ENCODE data around the gene ZGLP1.
A peak's percentile ranks its signal among the peaks of the same experiment; 100 is the strongest.
"Not testable (repeated sequence)": the region's sequence is repeated elsewhere in the genome, so short reads cannot be mapped to it uniquely, and the experiment has no call there.

ZGLP1 gene

DNA sequence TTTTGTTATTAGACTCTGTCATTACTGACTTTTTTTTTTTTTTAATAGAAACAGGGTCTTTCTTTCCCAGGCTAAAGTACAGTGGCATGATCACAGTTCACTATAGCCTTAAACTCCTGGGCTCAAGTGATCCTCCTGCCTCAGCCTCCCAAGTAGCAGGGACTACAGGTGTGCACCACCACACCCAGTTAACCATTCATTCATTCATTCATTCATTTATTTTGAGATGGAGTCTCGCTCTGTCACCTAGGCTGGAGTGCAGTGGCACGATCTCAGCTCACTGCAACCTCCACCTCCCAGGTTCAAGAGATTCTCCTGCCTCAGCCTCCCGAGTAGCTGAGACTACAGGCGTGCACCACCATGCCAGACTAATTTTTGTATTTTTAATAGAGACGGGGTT, 27.6 kb downstream of the ZGLP1 start:
- not testable (repeated sequence) for DNase-seq

DNA sequence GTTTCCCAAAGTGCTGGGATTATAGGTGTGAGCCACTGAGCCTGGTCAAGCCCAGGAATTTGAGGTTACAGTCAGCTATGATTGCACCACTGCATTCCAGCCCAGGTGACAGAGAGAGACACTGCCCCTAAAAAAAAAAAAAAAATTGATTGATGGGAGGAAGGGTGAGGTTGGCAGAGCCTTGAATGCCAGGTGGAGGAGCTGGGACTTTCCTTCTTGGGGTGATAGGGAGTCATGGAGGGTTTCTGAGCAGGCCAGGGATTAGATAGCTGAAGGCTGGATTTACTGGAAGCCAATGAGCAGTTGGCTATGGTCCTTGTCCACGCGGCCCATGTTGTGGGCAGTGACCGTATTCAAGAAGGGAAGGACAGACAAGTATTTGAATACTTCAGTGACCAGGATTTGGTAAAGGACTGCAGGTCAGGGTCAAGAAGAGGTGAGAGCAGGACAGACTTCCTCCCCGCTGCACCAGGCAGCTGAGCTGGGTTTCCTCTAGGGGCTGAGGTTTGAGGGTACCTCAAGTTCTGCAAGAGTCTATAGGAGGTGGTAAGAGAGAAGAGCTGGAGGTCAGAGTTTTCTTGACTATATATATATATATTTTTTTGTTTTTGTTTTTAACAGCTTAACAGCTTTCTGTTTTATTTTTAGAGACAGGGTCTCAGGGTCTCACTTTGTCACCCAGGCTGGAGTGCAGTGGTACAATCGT, 29.7 kb downstream of the ZGLP1 start:
- no peak for DNase-seq

DNA sequence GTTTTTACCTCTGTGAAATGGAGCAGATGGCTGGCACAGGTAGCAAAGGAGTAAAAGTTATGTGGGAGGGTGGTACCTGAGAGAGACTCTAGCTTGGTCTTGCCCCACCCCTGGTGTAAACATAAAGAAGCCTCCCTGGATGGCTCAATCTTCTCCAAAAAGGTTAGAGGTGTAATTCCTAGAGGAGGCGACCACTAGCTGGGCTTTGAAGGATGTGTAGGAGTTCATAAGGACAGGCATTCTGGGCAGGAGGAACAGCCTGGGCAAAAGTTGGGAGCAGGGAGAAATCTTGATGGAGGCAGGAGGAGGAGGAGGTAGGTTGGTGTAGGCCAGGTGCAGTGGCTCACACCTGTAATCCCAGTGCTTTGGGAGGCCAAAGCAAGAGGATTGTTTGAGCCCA, 30.7 kb downstream of the ZGLP1 start:
- DNase-seq: no peak

DNA sequence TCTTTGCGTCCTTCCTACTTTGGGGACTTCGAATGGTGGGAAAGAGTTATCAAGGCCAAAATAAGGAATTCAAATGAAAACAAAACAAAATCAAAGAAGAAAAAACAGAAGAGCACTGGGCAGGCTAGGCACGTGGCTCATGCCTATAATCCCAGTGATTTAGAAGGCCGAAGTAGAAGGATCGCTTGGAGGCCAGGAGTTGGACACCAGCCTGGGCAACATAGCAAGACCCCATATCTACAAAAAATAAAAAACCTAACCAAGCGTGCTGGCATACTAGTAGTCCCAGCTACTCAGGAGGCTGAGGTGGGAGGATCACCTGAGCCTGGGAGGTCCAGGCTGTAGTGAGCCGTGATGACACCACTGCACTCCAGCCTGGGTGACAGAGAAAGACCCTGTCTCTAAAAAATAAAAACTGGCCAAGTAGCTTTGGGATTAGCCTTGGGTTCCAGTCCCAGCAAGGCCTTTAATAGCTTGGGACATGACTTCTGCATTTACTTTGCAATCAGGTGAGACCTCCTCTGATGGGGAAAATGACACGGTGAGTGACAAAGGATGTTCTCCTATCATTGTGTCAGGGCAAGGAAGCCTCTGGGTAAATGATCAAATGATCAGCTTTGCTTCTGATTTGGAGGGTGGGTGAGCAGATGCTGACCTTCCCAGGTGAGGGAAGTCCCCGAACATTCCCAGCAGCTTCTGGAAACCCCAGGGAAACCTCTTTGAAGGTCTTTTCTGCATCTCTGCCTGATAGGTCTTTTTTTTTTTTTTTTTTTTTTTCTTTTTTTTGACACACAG, 31.6 kb downstream of the ZGLP1 start:
- no peak for DNase-seq

DNA sequence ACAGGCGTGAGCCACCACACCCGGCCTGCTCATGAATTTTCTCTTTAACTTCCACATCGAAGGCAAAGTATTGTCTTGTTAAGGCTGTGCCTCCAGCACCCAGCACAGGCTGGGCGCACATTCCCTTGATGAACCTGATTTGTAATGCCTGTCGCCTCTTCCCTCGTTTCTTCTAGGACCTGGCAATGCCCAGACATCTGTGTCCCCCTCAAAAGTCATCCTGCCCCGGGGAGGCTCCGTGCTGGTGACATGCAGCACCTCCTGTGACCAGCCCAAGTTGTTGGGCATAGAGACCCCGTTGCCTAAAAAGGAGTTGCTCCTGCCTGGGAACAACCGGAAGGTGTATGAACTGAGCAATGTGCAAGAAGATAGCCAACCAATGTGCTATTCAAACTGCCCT, 35.0 kb downstream of the ZGLP1 start:
- DNase-seq: no peak

DNA sequence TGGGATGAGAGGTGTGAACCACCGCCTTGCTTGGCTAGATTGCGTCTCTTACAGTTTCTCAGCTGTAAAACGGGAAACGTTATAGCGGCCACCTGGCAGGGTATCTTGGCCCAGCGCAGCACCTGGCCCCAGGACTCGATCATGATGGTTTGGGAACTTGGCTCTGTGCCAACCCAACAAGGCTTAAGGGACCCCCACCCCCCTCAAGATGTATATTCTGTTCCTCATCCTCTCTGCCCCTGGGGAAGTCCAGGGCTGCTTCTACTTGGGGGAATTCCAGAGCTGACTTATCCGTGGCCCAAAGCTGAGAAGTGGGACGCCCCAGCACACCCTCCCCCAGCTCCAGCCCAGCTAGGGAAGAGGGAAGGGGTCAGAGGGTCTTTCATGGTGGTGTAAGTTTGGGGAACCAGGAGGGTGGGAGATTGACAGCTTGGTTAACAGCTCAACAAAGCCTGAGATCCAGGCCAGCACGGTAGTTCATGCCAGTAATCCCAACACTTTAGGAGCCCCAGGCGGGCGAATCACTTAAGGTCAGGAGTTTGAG, 38.0 kb downstream of the ZGLP1 start:
- peak in 2 of 51 donors; percentile 4 to 17 for DNase-seq

DNA sequence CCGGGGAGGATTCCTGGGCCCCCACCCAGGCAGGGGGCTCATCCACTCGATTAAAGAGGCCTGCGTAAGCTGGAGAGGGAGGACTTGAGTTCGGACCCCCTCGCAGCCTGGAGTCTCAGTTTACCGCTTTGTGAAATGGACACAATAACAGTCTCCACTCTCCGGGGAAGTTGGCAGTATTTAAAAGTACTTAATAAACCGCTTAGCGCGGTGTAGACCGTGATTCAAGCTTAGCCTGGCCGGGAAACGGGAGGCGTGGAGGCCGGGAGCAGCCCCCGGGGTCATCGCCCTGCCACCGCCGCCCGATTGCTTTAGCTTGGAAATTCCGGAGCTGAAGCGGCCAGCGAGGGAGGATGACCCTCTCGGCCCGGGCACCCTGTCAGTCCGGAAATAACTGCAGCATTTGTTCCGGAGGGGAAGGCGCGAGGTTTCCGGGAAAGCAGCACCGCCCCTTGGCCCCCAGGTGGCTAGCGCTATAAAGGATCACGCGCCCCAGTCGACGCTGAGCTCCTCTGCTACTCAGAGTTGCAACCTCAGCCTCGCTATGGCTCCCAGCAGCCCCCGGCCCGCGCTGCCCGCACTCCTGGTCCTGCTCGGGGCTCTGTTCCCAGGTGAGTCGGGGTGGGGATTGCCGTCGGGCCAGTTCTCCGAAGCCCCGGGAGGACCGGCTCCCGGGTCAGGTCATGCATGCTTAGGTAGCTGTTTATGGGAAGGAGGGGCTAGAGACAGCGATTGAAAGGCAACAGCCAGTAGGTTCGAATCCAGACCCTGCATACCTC, 38.8 kb downstream of the ZGLP1 start, which contains the start of gene ICAM1:
Gene ICAM1, plus strand, starts transcription at position 505 of the 779 bp plus-strand sequence. Its CDS starts 40 bp downstream, at position 545.
- peak in 24 of 51 donors; percentile 2 to 51 (median 16) for DNase-seq

DNA sequence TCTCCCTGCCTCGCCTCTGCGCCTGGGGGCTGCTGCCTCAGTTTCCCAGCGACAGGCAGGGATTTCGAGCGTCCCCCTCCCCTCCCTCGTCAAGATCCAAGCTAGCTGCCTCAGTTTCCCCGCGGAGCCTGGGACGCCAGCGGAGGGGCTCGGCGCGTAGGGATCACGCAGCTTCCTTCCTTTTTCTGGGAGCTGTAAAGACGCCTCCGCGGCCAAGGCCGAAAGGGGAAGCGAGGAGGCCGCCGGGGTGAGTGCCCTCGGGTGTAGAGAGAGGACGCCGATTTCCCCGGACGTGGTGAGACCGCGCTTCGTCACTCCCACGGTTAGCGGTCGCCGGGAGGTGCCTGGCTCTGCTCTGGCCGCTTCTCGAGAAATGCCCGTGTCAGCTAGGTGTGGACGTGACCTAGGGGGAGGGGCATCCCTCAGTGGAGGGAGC, 39.4 kb downstream of the ZGLP1 start:
- peak in 24 of 51 donors; percentile 5 to 53 (median 16) for DNase-seq

DNA sequence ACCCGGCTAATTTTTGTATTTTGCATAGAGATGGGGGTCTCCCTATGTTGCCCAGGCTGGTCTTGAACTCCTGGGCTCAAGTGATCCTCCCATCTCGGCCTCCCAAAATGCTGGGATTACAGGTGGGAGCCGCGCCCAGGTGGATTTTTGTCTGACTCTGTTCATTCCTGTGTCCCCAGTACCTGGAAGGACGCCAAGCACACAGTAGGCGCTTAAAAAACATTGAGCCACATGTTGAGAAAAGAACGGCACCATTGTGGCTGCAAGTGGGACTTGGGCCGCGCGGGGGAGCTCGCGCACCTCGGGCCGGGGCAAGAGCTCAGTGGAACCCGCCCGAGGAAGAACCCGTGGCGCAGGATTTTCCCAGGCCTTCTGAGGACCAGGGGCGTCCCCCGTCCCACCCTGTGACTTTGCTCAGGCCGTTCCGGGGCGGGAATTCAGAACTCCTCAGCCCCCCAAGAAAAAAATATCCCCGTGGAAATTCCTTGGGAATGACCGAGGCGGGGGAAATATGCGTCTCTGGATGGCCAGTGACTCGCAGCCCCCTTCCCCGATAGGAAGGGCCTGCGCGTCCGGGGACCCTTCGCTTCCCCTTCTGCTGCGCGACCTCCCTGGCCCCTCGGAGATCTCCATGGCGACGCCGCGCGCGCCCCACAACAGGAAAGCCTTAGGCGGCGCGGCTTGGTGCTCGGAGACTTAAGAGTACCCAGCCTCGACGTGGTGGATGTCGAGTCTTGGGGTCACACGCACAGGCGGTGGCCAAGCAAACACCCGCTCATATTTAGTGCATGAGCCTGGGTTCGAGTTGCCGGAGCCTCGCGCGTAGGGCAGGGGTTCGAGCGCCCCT, 40.1 kb downstream of the ZGLP1 start:
- DNase-seq: peak in 50 of 51 donors; percentile 2 to 79 (median 48)

DNA sequence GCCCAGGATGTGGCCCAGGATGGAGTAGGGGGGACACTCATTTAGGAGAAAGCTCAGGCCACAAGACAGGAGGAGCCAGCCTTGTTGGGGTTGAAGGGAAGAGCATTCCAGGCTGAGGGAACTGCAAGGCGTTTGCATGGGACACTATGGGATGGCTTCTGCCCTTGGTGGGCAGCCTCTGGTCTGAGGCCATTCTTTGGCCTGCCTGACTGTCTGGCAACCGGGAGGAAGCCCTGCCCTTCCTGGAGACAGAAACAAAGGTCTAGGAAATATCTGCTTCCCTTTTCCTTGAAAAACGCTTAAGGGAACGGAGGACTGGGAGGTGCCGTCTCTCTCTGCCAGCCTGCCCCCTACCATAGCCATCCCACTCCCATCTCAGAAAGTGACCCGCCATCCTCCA, 41.5 kb downstream of the ZGLP1 start:
- DNase-seq: no peak

DNA sequence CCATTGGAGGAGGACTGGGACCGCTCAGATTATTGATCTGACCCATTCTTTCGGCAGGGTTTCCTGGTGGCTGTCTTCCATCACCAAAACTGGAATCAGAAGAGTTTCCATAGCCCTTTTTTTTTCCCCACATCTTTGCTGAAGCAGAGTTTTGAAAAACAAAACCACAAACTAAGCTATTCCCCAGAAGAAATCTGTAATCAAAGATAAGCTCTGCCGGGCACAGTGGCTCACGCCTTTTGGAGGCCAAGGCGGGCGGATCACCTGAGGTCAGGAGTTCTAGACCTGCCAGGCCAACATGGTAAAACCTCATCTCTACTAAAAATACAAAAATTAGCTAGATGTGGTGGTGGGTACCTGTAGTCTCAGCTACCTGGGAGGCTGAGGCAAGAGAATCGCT, 42.9 kb downstream of the ZGLP1 start:
- no peak for DNase-seq

DNA sequence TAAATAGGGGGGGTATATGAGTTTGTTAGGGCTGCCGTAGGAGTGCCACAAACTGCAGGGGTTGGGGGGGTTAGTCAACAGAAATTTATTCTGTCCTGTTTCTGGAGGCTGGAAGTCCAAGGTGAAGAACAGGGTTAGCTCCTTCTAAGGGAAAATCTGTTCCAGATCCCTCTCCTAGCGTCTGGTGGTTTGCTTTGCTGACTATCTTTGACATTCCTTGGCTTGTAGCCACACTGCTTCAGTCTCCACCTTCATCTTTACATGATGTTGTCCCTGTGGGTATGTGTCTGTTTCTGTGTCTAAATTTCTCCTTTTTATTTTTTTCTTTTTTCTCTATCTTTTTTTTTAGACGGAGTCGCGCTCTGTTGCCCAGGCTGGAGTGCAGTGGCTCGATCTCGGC, 46.8 kb downstream of the ZGLP1 start:
- DNase-seq: no peak

DNA sequence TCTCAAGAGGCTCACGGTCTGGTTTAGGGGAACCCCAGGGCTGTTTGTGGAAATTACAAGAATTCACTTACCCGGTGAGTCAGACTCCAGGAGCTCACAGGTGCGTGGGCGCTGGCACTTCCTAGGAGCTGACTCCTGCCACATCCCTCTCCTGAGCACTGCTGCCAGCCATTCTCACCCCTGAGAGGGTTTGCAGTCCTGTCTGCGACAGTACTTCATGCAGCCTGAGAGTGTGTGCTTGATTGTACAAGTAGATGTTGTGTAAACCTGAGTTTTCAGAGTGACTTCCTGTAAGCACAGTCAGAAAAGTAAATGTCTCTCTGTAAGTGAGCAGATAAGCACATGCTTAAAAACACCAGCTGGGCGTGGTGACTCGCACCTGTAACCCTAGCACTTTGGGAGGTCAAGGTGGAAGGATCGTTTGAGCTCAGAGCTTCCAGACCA, 49.5 kb downstream of the ZGLP1 start:
- DNase-seq: peak in 4 of 51 donors; percentile 17 to 45 (median 32)

DNA sequence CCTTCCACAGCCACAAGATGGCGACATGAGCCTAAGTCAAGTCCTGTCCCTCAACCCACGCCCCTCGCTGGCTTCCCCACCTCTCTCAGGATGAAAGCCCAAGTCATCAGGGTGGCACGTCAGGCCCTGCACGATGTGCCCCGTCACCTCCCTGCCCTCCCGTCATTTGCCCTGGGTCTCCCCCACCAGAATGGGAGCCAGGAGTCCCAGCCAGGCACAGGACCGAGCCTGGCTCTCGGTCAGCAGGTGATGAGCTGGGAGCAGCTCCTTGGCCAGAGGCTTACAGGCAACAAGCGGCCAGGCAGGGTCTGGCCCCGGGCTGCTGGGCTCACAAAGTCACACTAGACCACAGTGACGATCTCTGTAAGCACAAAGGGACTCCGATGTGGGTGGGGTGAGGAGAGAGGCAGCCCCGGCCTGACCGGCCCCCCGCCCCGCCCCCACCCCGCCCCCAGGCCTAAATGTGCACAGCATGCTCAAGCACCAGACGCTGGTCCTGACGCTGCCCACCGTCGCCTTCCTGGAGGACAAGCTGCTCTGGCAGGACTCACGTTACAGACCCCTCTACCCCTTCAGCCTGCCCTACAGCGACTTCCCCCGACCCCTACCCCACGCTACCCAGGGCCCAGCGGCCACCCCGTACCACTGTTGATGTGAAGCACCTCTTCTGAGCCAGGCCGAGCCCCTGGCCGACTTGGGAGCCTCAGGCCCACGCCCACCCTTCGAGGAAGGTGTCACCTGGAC, 50.3 kb downstream of the ZGLP1 start:
- DNase-seq: peak in 41 of 51 donors; percentile 5 to 76 (median 31)

DNA sequence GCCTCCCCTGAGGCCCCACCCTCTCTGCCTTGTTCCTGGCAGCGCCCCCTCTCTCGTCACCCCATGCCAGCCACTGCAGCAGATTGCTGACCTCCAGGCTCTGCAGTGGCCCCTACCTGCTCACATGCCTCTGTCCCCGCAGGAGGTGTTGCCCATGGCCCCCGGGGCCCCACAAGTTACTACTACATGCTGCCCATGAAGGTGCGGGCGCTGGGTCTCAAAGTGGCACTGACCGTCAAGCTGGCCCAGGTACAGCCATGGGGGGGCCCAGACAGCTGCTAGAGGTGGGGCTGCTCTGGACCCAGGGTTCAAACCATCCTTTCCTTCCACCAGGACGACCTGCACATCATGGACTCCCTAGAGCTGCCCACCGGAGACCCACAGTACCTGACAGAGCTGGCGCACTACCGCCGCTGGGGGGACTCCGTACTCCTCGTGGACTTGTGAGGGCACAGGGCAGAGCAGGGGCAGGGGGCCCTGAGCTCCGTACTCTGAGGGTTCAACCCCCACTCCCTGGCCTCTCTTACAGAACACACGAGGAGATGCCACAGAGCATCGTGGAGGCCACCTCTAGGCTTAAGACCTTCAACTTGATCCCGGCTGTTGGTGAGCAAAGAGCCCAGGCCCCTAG, 51.4 kb downstream of the ZGLP1 start:
- no peak for DNase-seq

DNA sequence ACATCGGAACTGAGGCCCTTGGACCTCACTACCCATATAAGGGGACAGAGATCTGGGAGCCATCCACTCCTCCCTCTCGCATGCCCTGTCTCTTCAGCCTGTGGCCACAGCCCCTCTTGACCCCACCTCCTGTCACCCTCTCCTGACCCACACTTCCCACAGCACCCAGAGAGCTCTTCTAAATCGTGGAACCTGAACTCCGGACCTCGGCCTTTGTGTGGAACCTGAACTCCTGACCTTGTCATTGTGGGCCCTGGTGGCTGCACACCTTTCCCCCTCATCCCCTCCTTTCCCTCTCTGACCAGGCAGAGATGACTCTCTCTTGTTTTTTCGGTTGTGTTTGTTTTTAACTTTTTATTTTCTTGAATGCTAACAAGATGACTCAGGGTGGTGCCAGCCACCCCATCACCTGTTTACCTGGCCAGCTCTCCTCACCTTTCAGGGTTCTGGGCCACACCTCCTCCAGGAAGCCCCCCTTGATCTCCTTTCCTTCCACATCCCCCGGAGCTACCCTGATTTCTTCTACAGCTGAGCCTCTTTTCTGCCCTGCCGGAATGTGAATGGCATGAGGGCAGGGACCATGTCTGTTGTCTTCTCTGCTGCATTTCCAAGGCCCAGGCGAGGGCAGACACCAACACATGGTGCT, 52.5 kb downstream of the ZGLP1 start:
- no peak for DNase-seq

DNA sequence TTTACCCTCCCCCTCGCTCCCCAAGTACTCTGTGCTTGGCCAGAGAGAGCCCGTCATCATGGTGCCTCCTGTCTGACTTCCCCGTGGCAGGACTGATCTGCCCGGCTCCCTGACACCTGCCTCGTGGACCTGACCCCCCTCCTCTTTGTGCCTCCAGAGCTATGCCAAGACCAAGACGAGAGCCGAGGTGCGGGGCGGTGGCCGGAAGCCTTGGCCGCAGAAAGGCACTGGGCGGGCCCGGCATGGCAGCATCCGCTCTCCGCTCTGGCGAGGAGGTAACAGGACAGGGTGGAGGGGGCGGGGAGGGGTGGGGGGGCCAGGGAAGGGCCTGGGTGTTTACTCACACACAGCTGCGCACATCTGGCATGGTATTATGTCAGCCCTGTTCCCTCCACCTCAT, 53.1 kb downstream of the ZGLP1 start:
- no peak for DNase-seq

DNA sequence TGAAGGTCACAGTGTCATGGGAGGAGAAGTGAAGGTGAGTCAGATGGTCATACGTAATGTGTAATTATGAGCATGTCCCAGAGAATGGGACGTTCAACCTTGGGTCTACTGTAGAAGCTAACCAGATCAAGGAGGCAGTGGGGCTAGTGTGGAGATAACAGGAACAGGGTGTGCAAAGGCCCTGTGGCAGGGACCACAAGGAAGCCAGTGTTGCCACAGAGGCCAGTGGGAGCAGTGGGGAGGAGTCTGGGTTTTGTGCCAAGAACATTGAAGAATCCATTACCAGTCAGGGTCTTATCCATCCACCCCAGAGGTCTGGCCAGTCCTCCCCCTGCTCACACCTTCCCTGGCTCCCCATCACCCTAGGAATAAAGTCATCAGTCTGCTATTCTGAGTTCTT, 54.3 kb downstream of the ZGLP1 start:
- DNase-seq: no peak
